Astrocyte (in vitro differentiated cells and primary cell): Measurements from ENCODE around the gene ATG7. TPM values are rescaled to one million over a fixed set of nuclear protein-coding genes. Genes with fewer than 3 reads are reported as not detected.

Source experiments
- DNase-seq: peaks from one replicate; pipeline ENCODE4 v3.0.0-alpha.2; 2010; ENCODE audit warnings: low read depth
- FAIRE-seq: peaks from 2 replicates; lab custom pipeline; 2011; peaks lifted over from hg19 to GRCh38; lab: Jason Lieb, UNC
- H2AFZ ChIP-seq: 2 replicates; pipeline ENCODE4 v1.6.0; 2012; ENCODE audit warnings: low read depth, low read length, inconsistent platforms
- H3K27ac ChIP-seq: 2 replicates; pipeline ENCODE4 v1.5.1; 2011; ENCODE audit warnings: low read depth, low read length, inconsistent platforms
- H3K27me3 ChIP-seq: 2 replicates; pipeline ENCODE4 v1.6.0; 2011; ENCODE audit warnings: low read length, inconsistent platforms; ENCODE audit not compliant: insufficient read depth
- H3K36me3 ChIP-seq: 2 replicates; pipeline ENCODE4 v1.5.1; 2011; ENCODE audit warnings: low read length, inconsistent platforms; ENCODE audit not compliant: insufficient read depth
- H3K4me1 ChIP-seq: 2 replicates; pipeline ENCODE4 v1.5.1; 2011; ENCODE audit warnings: low read length, inconsistent platforms; ENCODE audit not compliant: insufficient read depth
- H3K4me2 ChIP-seq: 2 replicates; pipeline ENCODE4 v1.6.0; 2012; ENCODE audit warnings: low read length, inconsistent platforms
- H3K4me3 ChIP-seq: 2 replicates; pipeline ENCODE4 v1.5.1; 2011; ENCODE audit warnings: low read depth, mild to moderate bottlenecking, low read length, inconsistent platforms; ENCODE audit not compliant: insufficient read depth
- H3K79me2 ChIP-seq: 2 replicates; pipeline ENCODE4 v1.6.0; 2012; ENCODE audit warnings: mild to moderate bottlenecking, low read length, inconsistent platforms; ENCODE audit not compliant: insufficient read depth
- H3K9ac ChIP-seq: 2 replicates; pipeline ENCODE4 v1.6.0; 2012; ENCODE audit warnings: mild to moderate bottlenecking, low read length, inconsistent platforms
- H3K9me3 ChIP-seq: 2 replicates; pipeline ENCODE4 v1.5.1; 2012; ENCODE audit warnings: low read depth, mild to moderate bottlenecking, low read length, inconsistent platforms; ENCODE audit not compliant: insufficient read depth
- H4K20me1 ChIP-seq: 2 replicates; pipeline ENCODE4 v1.6.0; 2012; ENCODE audit warnings: low read length, inconsistent platforms; ENCODE audit not compliant: insufficient read depth
- H3K27ac Mint-ChIP-seq: one replicate; pipeline ENCODE4 v1.8.0; 2021; ENCODE audit warnings: mild to moderate bottlenecking, mixed read lengths; ENCODE audit not compliant: unreplicated experiment
- H3K27me3 Mint-ChIP-seq: one replicate; pipeline ENCODE4 v1.8.0; 2021; ENCODE audit warnings: low read depth, mixed read lengths; ENCODE audit not compliant: unreplicated experiment
- H3K36me3 Mint-ChIP-seq: one replicate; pipeline ENCODE4 v1.8.0; 2021; ENCODE audit warnings: low read depth, mixed read lengths; ENCODE audit not compliant: unreplicated experiment
- H3K4me1 Mint-ChIP-seq: one replicate; pipeline ENCODE4 v1.8.0; 2021; ENCODE audit warnings: low read depth, mixed read lengths; ENCODE audit not compliant: unreplicated experiment
- H3K4me3 Mint-ChIP-seq: one replicate; pipeline ENCODE4 v1.8.0; 2021; ENCODE audit warnings: mild to moderate bottlenecking, moderate library complexity, mixed read lengths; ENCODE audit not compliant: unreplicated experiment
- H3K9me3 Mint-ChIP-seq: one replicate; pipeline ENCODE4 v1.8.0; 2021; ENCODE audit warnings: mild to moderate bottlenecking, mixed read lengths; ENCODE audit not compliant: unreplicated experiment
- CTCF ChIP-seq: IDR thresholded peaks from 2 replicates; pipeline ENCODE4 v1.5.1; 2011; ENCODE audit warnings: low read depth, mild to moderate bottlenecking, inconsistent platforms, low read length, moderate library complexity; ENCODE audit not compliant: insufficient read depth
- EZH2 ChIP-seq: IDR thresholded peaks from 2 replicates; pipeline ENCODE4 v1.6.1; 2012; ENCODE audit warnings: mild to moderate bottlenecking, low read length, inconsistent platforms; ENCODE audit not compliant: insufficient read depth
- total RNA-seq: library from RNA; stranded (reverse); gene quantifications from 2 replicates; pipeline ENCODE4 v1.2.1, GENCODE V29; 2021

ATG7 gene
- total RNA-seq, 1 donor from 2014 or later: 29.5 TPM

GRCh38 chr3:11392014-11392859 lies 120.0 kb downstream of the ATG7 start:
- H3K4me1 ChIP-seq: peaks cover 22% of the 10 kb centered on the region

GRCh38 chr3:11392860-11393114 lies 120.6 kb downstream of the ATG7 start:
- Mint-ChIP-seq H3K4me1 (peaks cover 38% of the 10 kb centered on the region), H3K36me3 (no peaks in the 10 kb centered on the region), H3K27ac (peak overlapping the region; percentile 48), H3K4me3 (no peak overlapping the region), H3K9me3 (no peaks in the 10 kb centered on the region), H3K27me3 (no peaks in the 10 kb centered on the region)
- no peaks in the 10 kb centered on the region for H3K27me3 ChIP-seq
- TF ChIP-seq CTCF: no peak
- no peaks in the 10 kb centered on the region for H3K79me2 ChIP-seq
- FAIRE-seq (no peak), DNase-seq (no peak)
- H3K9ac ChIP-seq: peak overlapping the region; percentile 17
- H3K36me3 ChIP-seq: no peaks in the 10 kb centered on the region
- peaks cover 22% of the 10 kb centered on the region for H3K4me1 ChIP-seq
- no peaks in the 10 kb centered on the region for H3K9me3 ChIP-seq
- no peak overlapping the region for H2AFZ ChIP-seq
- H4K20me1 ChIP-seq: no peaks in the 10 kb centered on the region
- peak overlapping the region; percentile 51 for H3K27ac ChIP-seq
- H3K4me2 ChIP-seq: peak overlapping the region; percentile 60
- H3K4me3 ChIP-seq: no peak overlapping the region

More at GRCh38 chr3:11392014-11392859, 120.0 kb downstream of the ATG7 start:
- no peaks in the 10 kb centered on the region for H3K36me3 ChIP-seq
- no peaks in the 10 kb centered on the region for H4K20me1 ChIP-seq
- H3K9me3 ChIP-seq: no peaks in the 10 kb centered on the region
- Mint-ChIP-seq H3K27me3 (no peaks in the 10 kb centered on the region), H3K36me3 (no peaks in the 10 kb centered on the region), H3K9me3 (no peaks in the 10 kb centered on the region), H3K27ac (peak overlapping the region; percentile 48), H3K4me1 (peaks cover 38% of the 10 kb centered on the region), H3K4me3 (peak overlapping the region; percentile 17)
- H3K79me2 ChIP-seq: no peaks in the 10 kb centered on the region
- no peaks in the 10 kb centered on the region for H3K27me3 ChIP-seq
- H3K9ac ChIP-seq: peak overlapping the region; percentile 17
- H3K4me3 ChIP-seq: no peak overlapping the region
- DNase-seq (peak; percentile 92), FAIRE-seq (peak; percentile 64)
- TF ChIP-seq EZH2 (no peak), CTCF (no peak)
- H2AFZ ChIP-seq: no peak overlapping the region
- H3K4me2 ChIP-seq: peak overlapping the region; percentile 60
- H3K27ac ChIP-seq: peak overlapping the region; percentile 51

GRCh38 chr3:11393401-11393800 lies 121.2 kb downstream of the ATG7 start:
- Histone ChIP-seq H3K9me3 (no peaks in the 10 kb centered on the region), H3K4me3 (no peak overlapping the region), H3K36me3 (no peaks in the 10 kb centered on the region), H3K9ac (no peak overlapping the region), H3K27me3 (no peaks in the 10 kb centered on the region), H3K79me2 (no peaks in the 10 kb centered on the region), H2AFZ (no peak overlapping the region), H3K4me1 (peaks cover 22% of the 10 kb centered on the region), H3K4me2 (no peak overlapping the region), H3K27ac (no peak overlapping the region), H4K20me1 (no peaks in the 10 kb centered on the region)
- TF ChIP-seq EZH2: no peak
- no peak for TF ChIP-seq CTCF
- Mint-ChIP-seq H3K4me3 (no peak overlapping the region), H3K27ac (no peak overlapping the region), H3K36me3 (no peaks in the 10 kb centered on the region), H3K9me3 (no peaks in the 10 kb centered on the region), H3K27me3 (no peaks in the 10 kb centered on the region), H3K4me1 (peaks cover 38% of the 10 kb centered on the region)
- DNase-seq (no peak), FAIRE-seq (no peak)
